Measurements from ENCODE around the gene LETM1. TPM values are rescaled to one million over a fixed set of nuclear protein-coding genes. Genes with fewer than 3 reads are reported as not detected.

The LETM1 gene
- polyA plus RNA-seq, 1 donor (not counting 4 experiments of a cell fraction or from before 2014, with no cell fraction given) = 25.6 TPM

DNA sequence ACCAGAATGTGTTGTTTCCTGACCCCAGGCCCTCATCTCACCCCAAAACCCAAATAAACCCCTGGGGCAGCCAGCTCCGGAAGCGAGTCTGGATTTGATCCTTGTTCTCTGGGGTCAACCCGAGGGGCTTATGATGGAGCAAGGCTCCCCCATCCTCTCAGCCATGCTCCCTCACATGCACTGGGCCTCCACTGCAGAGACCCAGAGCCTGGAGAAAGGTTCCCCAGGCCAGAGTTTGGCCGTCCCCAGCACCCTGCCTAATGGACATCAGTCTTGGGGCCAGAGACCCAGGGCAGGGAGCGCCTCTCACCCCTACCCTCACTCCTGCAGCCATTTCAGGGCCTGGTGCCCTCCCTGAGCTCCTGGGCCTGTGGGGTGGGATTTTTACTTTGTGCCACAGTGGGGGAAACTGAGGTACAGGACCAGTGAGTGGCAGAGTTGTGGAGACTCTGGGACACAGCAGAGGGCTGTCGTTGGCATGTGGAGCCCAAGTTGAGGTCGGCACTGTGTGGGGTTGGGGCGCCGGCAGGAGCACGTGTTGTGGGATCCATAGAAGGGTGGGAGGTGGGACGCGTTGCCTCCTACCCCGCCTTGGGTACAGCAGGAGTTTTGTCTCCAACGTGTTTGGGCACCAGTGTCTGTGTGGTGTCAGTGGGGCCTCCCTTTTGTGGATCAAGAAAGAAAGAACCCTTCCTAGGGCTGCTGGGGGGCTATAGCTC, 59.3 kb downstream of the LETM1 start:
- DNase-seq (ENCODE audit: low read depth, low spot score) (no peak), FAIRE-seq (no peak)
- Histone ChIP-seq H3K79me2 (ENCODE audit: control insufficient read depth, insufficient read depth, low read length) (peaks cover 24% of the 10 kb centered on the region), H4K20me1 (ENCODE audit: control insufficient read depth, extremely low read depth, insufficient read depth, low read length) (peaks cover 10% of the 10 kb centered on the region), H3K4me2 (ENCODE audit: control insufficient read depth, extremely low read depth, insufficient read depth, low read depth, low read length) (no peak overlapping the region), H3K27ac (ENCODE audit: control insufficient read depth, insufficient read depth, low read length) (no peak overlapping the region), H3K4me1 (ENCODE audit: control insufficient read depth, extremely low read depth, insufficient read depth, low read length) (peaks cover 6% of the 10 kb centered on the region), H3K4me3 (ENCODE audit: control insufficient read depth in 2 of 3, extremely low read depth in 1 of 3, insufficient read depth in 2 of 3, low read depth in 1 of 3, low read length in 3 of 3) (no peak overlapping the region), H3K9me1 (ENCODE audit: control insufficient read depth, extremely low read depth, insufficient read depth, low read length) (no peaks in the 10 kb centered on the region), H3K36me3 (ENCODE audit: control insufficient read depth in 2 of 2, extremely low read depth in 1 of 2, insufficient read depth in 2 of 2, low read length in 2 of 2) (peaks cover 10 to 14% of the 10 kb centered on the region in 2 experiments), H2AFZ (ENCODE audit: control insufficient read depth, low read length) (no peak overlapping the region), H3K9me3 (ENCODE audit: control insufficient read depth, low read depth, low read length) (no peaks in the 10 kb centered on the region), H3K27me3 (ENCODE audit: control insufficient read depth, extremely low read depth, insufficient read depth, low read length) (no peaks in the 10 kb centered on the region), H3K9ac (ENCODE audit: control insufficient read depth, extremely low read depth, insufficient read depth, low read length) (no peak overlapping the region)
- dilution Hi-C loops (cut with MboI; ENCODE audit: extremely low pct_ligation_motif_present, low sequenced_read_pairs) = no loop called here
- TF ChIP-seq, protein P1, sequence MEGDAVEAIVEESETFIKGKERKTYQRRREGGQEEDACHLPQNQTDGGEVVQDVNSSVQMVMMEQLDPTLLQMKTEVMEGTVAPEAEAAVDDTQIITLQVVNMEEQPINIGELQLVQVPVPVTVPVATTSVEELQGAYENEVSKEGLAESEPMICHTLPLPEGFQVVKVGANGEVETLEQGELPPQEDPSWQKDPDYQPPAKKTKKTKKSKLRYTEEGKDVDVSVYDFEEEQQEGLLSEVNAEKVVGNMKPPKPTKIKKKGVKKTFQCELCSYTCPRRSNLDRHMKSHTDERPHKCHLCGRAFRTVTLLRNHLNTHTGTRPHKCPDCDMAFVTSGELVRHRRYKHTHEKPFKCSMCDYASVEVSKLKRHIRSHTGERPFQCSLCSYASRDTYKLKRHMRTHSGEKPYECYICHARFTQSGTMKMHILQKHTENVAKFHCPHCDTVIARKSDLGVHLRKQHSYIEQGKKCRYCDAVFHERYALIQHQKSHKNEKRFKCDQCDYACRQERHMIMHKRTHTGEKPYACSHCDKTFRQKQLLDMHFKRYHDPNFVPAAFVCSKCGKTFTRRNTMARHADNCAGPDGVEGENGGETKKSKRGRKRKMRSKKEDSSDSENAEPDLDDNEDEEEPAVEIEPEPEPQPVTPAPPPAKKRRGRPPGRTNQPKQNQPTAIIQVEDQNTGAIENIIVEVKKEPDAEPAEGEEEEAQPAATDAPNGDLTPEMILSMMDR (optimal IDR thresholded peaks at IDR 0.05 in 1 of 3, IDR thresholded peaks at IDR 0.05 in 1 of 3, conservative IDR thresholded peaks at IDR 0.05 in 1 of 3; ENCODE audit: extremely low read depth in 1 of 3, insufficient read depth in 2 of 3, low read length in 3 of 3) = no peak
- no peak for TF ChIP-seq EZH2 (IDR thresholded peaks at IDR 0.05; ENCODE audit: low read length)

DNA sequence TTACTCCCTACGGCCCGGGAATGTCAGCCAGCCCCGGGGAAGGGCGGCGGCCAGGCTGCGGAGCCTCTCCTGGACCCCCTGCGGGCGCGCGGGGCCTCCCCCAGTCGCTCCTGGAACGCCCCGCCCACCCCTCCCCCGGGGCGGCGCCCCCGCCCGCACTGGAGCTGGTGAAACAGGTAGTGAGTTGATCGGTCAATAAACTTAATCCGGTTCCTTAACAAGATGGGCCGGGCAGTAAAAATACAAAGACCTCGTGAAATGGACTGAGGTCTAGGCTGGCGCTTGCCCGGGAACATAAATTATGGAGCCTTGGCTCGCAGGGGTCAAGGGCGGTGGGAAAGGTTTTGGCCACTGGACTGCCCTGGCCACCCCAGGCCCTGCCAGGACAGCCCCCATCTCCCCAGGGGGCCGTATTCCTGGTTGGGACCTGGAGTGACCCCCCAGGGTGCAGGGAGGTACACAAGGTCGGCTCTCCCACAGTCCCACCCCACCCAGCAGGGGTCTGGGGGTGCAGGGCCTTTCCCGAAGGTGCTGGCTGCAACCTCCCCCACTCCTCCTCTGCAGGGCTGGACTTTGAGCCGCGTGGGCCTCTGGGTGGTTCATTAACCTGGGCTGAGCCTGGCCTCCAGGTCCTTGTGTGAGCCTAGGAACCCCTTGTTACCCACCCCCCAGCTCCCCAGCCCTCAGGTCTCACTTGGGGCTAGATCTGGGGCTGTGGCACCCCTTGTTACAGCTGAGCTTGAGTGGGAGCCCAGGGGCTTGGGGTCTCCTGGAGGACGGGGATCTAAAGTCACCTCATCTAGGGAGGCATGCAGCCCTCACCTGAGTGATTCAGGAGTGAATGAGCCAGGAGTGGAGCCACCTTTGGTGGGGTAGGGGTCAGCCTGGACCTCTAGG, 60.4 kb downstream of the LETM1 start:
- Histone ChIP-seq H3K79me2 (ENCODE audit: control insufficient read depth, insufficient read depth, low read length) (peaks cover 24% of the 10 kb centered on the region), H3K9ac (ENCODE audit: control insufficient read depth, extremely low read depth, insufficient read depth, low read length) (peak overlapping the region; percentile 37), H3K36me3 (ENCODE audit: control insufficient read depth in 2 of 2, extremely low read depth in 1 of 2, insufficient read depth in 2 of 2, low read length in 2 of 2) (peaks cover 10 to 12% of the 10 kb centered on the region in 2 experiments), H3K27me3 (ENCODE audit: control insufficient read depth, extremely low read depth, insufficient read depth, low read length) (peaks cover 8% of the 10 kb centered on the region), H3K4me1 (ENCODE audit: control insufficient read depth, extremely low read depth, insufficient read depth, low read length) (peaks cover 7% of the 10 kb centered on the region), H3K27ac (ENCODE audit: control insufficient read depth, insufficient read depth, low read length) (no peak overlapping the region), H3K9me3 (ENCODE audit: control insufficient read depth, low read depth, low read length) (no peaks in the 10 kb centered on the region), H3K9me1 (ENCODE audit: control insufficient read depth, extremely low read depth, insufficient read depth, low read length) (no peaks in the 10 kb centered on the region), H3K4me2 (ENCODE audit: control insufficient read depth, extremely low read depth, insufficient read depth, low read depth, low read length) (peak overlapping the region; percentile 73), H4K20me1 (ENCODE audit: control insufficient read depth, extremely low read depth, insufficient read depth, low read length) (peaks cover 10% of the 10 kb centered on the region), H2AFZ (ENCODE audit: control insufficient read depth, low read length) (no peak overlapping the region), H3K4me3 (ENCODE audit: control insufficient read depth in 2 of 3, extremely low read depth in 1 of 3, insufficient read depth in 2 of 3, low read depth in 1 of 3, low read length in 3 of 3) (peak overlapping the region; percentile 51 to 84 (median 72))
- FAIRE-seq = no peak
- DNase-seq (ENCODE audit: low read depth, low spot score) = no peak
- dilution Hi-C loops (cut with MboI; ENCODE audit: extremely low pct_ligation_motif_present, low sequenced_read_pairs) = no loop called here
- TF ChIP-seq, protein P1 (optimal IDR thresholded peaks at IDR 0.05 in 1 of 3, IDR thresholded peaks at IDR 0.05 in 1 of 3, conservative IDR thresholded peaks at IDR 0.05 in 1 of 3; ENCODE audit: extremely low read depth in 1 of 3, insufficient read depth in 2 of 3, low read length in 3 of 3) = no peak
- TF ChIP-seq EZH2 (IDR thresholded peaks at IDR 0.05; ENCODE audit: low read length) = no peak

All from keratinocyte (primary cell).